ENCODE measurements around the gene RRP12.

RRP12 gene

GRCh38 chr10:97412891-97413304 lies 11.8 kb upstream of the RRP12 start:
- H3K79me2 ChIP-seq (ENCODE audit: insufficient read depth, low read length), result no peaks in the 10 kb centered on the region
- H3K9ac ChIP-seq (ENCODE audit: low read depth, low read length, poor library complexity, severe bottlenecking), result no peak overlapping the region
- peaks cover 20% of the 10 kb centered on the region for H3K4me1 ChIP-seq (ENCODE audit: insufficient read depth, low read length, poor library complexity, severe bottlenecking)
- no peaks in the 10 kb centered on the region for H3K9me3 ChIP-seq (ENCODE audit: insufficient read depth, low read depth, low read length)
- TF ChIP-seq EZH2phosphoT487 (IDR thresholded peaks at IDR 0.05; ENCODE audit: borderline replicate concordance), result no peak
- H3K4me3 ChIP-seq (ENCODE audit: low read length, poor library complexity, severe bottlenecking), result no peak overlapping the region
- no peaks in the 10 kb centered on the region for H4K20me1 ChIP-seq (ENCODE audit: insufficient read depth, low read length, poor library complexity, severe bottlenecking)
- H3K36me3 ChIP-seq (ENCODE audit: insufficient read depth, low read length), result no peaks in the 10 kb centered on the region
- no peak overlapping the region for H2AFZ ChIP-seq (ENCODE audit: low read length)
- H3K9me2 ChIP-seq (replicated peaks; ENCODE audit: low read depth, low read length), result no peaks in the 10 kb centered on the region
- no peaks in the 10 kb centered on the region for H3F3A ChIP-seq (ENCODE audit: low read depth)
- H3K4me2 ChIP-seq (ENCODE audit: low read depth, low read length, poor library complexity, severe bottlenecking), result no peak overlapping the region
- H3K27me3 ChIP-seq (ENCODE audit: insufficient read depth, low read length, poor library complexity, severe bottlenecking), result no peaks in the 10 kb centered on the region

DNA sequence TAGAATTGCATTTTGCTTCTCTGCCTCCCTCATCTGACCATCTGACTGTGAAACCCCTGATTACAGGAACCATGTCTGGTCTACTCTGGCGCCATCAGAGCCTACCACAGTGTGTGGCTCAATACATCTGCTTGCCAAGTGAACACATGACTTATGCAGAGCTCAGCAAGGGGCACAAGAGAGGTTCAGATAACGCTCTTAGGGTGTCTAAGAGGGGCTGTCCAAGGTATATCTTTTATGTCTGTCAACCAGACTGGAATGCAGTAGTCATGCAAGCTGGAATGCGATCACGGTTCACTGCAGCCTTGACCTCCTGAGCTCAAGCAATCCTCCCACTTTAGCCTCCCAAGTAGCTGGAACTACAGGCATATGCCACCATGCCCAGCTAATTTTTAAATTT lies 10.3 kb upstream of the RRP12 start:
- Histone ChIP-seq H3K9me2 (replicated peaks; ENCODE audit: low read depth, low read length) (no peaks in the 10 kb centered on the region), H2AFZ (ENCODE audit: low read length) (no peak overlapping the region), H3K4me3 (ENCODE audit: low read length, poor library complexity, severe bottlenecking) (no peak overlapping the region), H3F3A (ENCODE audit: low read depth) (no peaks in the 10 kb centered on the region), H3K4me2 (ENCODE audit: low read depth, low read length, poor library complexity, severe bottlenecking) (no peak overlapping the region), H3K79me2 (ENCODE audit: insufficient read depth, low read length) (no peaks in the 10 kb centered on the region), H3K27me3 (ENCODE audit: insufficient read depth, low read length, poor library complexity, severe bottlenecking) (no peaks in the 10 kb centered on the region), H3K9me3 (ENCODE audit: insufficient read depth, low read depth, low read length) (no peaks in the 10 kb centered on the region), H3K4me1 (ENCODE audit: insufficient read depth, low read length, poor library complexity, severe bottlenecking) (peaks cover 17% of the 10 kb centered on the region), H4K20me1 (ENCODE audit: insufficient read depth, low read length, poor library complexity, severe bottlenecking) (no peaks in the 10 kb centered on the region), H3K36me3 (ENCODE audit: insufficient read depth, low read length) (no peaks in the 10 kb centered on the region), H3K9ac (ENCODE audit: low read depth, low read length, poor library complexity, severe bottlenecking) (no peak overlapping the region)
- no peak for TF ChIP-seq EZH2phosphoT487 (IDR thresholded peaks at IDR 0.05; ENCODE audit: borderline replicate concordance)
- TF ChIP-seq, protein P1, sequence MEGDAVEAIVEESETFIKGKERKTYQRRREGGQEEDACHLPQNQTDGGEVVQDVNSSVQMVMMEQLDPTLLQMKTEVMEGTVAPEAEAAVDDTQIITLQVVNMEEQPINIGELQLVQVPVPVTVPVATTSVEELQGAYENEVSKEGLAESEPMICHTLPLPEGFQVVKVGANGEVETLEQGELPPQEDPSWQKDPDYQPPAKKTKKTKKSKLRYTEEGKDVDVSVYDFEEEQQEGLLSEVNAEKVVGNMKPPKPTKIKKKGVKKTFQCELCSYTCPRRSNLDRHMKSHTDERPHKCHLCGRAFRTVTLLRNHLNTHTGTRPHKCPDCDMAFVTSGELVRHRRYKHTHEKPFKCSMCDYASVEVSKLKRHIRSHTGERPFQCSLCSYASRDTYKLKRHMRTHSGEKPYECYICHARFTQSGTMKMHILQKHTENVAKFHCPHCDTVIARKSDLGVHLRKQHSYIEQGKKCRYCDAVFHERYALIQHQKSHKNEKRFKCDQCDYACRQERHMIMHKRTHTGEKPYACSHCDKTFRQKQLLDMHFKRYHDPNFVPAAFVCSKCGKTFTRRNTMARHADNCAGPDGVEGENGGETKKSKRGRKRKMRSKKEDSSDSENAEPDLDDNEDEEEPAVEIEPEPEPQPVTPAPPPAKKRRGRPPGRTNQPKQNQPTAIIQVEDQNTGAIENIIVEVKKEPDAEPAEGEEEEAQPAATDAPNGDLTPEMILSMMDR (conservative IDR thresholded peaks at IDR 0.05; ENCODE audit: low read length), result no peak

DNA sequence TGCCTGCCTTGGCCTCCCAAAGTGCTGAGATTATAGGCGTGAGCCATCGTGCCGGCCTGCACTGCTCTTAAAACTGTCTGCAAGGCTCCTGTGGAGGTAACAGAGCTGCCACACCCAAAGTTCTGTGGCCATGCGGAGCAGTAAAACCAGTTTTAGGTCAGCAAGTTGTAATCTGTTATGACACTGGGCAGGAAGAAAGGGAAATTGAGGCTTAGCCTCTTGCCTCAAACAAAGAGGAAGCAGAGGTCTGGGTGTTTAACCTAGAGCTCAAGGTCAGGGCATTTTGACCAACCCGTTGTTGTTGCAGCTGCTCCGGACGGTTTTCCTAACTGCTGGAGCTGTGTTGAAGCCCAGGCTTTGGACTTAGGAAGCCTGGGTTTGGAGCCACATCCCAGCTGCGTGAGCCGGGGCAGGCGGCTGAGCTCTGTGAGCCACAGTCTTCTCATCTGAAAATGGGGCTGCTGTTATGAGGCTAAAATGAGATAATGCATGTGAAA lies 7.4 kb upstream of the RRP12 start:
- TF ChIP-seq, protein P1 (conservative IDR thresholded peaks at IDR 0.05; ENCODE audit: low read length), result no peak
- TF ChIP-seq EZH2phosphoT487 (IDR thresholded peaks at IDR 0.05; ENCODE audit: borderline replicate concordance), result no peak
- H3K27me3 ChIP-seq (ENCODE audit: insufficient read depth, low read length, poor library complexity, severe bottlenecking), result no peaks in the 10 kb centered on the region
- H3K79me2 ChIP-seq (ENCODE audit: insufficient read depth, low read length), result no peaks in the 10 kb centered on the region
- H3F3A ChIP-seq (ENCODE audit: low read depth), result no peaks in the 10 kb centered on the region
- no peaks in the 10 kb centered on the region for H3K9me2 ChIP-seq (replicated peaks; ENCODE audit: low read depth, low read length)
- no peak overlapping the region for H3K4me2 ChIP-seq (ENCODE audit: low read depth, low read length, poor library complexity, severe bottlenecking)
- H4K20me1 ChIP-seq (ENCODE audit: insufficient read depth, low read length, poor library complexity, severe bottlenecking), result no peaks in the 10 kb centered on the region
- H3K9me3 ChIP-seq (ENCODE audit: insufficient read depth, low read depth, low read length), result no peaks in the 10 kb centered on the region
- peaks cover under 1% of the 10 kb centered on the region for H3K4me1 ChIP-seq (ENCODE audit: insufficient read depth, low read length, poor library complexity, severe bottlenecking)
- no peak overlapping the region for H3K4me3 ChIP-seq (ENCODE audit: low read length, poor library complexity, severe bottlenecking)
- no peaks in the 10 kb centered on the region for H3K36me3 ChIP-seq (ENCODE audit: insufficient read depth, low read length)
- H2AFZ ChIP-seq (ENCODE audit: low read length), result no peak overlapping the region
- H3K9ac ChIP-seq (ENCODE audit: low read depth, low read length, poor library complexity, severe bottlenecking), result no peak overlapping the region

DNA sequence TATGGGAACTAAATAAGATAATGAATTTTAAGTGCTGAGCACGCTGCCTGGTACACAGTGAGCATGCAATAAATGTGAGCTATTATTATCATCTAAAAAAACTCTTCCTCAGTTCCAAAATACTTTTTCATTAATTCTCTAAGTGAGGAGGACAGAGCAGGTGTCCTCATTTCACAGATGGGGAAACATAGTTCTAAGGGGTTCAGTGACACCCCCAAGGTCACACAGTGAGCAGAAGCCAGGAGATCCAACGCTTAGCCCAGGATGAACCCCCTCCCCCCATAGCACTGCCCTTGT lies 6.8 kb upstream of the RRP12 start:
- Histone ChIP-seq H3K27me3 (ENCODE audit: insufficient read depth, low read length, poor library complexity, severe bottlenecking) (no peaks in the 10 kb centered on the region), H3K9me3 (ENCODE audit: insufficient read depth, low read depth, low read length) (no peaks in the 10 kb centered on the region), H3K9ac (ENCODE audit: low read depth, low read length, poor library complexity, severe bottlenecking) (no peak overlapping the region), H2AFZ (ENCODE audit: low read length) (no peak overlapping the region), H3F3A (ENCODE audit: low read depth) (no peaks in the 10 kb centered on the region), H4K20me1 (ENCODE audit: insufficient read depth, low read length, poor library complexity, severe bottlenecking) (no peaks in the 10 kb centered on the region), H3K4me3 (ENCODE audit: low read length, poor library complexity, severe bottlenecking) (no peak overlapping the region), H3K4me1 (ENCODE audit: insufficient read depth, low read length, poor library complexity, severe bottlenecking) (no peaks in the 10 kb centered on the region), H3K79me2 (ENCODE audit: insufficient read depth, low read length) (no peaks in the 10 kb centered on the region), H3K9me2 (replicated peaks; ENCODE audit: low read depth, low read length) (no peaks in the 10 kb centered on the region), H3K36me3 (ENCODE audit: insufficient read depth, low read length) (no peaks in the 10 kb centered on the region), H3K4me2 (ENCODE audit: low read depth, low read length, poor library complexity, severe bottlenecking) (no peak overlapping the region)
- TF ChIP-seq EZH2phosphoT487 (IDR thresholded peaks at IDR 0.05; ENCODE audit: borderline replicate concordance), result no peak
- TF ChIP-seq, protein P1 (conservative IDR thresholded peaks at IDR 0.05; ENCODE audit: low read length), result no peak
